ENCODE measurements around the gene CAMTA1. TPM values are rescaled to one million over a fixed set of nuclear protein-coding genes. Genes with fewer than 3 reads are reported as not detected.

The CAMTA1 gene
- total RNA-seq, 1 experiment from 2014 or later, result 85.2 TPM

DNA sequence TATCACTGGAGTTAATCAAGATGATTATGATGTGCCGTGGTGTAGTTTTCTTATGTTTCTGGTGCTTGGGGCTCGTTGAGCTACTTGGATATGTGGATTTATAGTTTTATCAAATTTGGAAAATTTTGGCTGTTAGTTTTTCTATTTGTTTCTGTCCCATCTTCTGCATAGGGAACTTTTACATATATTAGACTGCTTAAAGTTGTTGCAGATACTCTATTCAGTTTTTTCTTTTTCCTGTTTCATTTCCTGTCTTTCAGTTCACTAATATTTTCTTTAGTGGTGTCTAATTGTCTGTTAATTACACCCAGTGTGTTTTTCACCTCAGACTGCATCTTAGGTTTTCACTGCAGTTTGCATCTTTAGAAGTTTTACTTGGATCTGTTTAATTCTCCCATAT, 247.7 kb downstream of the CAMTA1 start:
- TF ChIP-seq, protein P1, sequence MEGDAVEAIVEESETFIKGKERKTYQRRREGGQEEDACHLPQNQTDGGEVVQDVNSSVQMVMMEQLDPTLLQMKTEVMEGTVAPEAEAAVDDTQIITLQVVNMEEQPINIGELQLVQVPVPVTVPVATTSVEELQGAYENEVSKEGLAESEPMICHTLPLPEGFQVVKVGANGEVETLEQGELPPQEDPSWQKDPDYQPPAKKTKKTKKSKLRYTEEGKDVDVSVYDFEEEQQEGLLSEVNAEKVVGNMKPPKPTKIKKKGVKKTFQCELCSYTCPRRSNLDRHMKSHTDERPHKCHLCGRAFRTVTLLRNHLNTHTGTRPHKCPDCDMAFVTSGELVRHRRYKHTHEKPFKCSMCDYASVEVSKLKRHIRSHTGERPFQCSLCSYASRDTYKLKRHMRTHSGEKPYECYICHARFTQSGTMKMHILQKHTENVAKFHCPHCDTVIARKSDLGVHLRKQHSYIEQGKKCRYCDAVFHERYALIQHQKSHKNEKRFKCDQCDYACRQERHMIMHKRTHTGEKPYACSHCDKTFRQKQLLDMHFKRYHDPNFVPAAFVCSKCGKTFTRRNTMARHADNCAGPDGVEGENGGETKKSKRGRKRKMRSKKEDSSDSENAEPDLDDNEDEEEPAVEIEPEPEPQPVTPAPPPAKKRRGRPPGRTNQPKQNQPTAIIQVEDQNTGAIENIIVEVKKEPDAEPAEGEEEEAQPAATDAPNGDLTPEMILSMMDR (conservative IDR thresholded peaks at IDR 0.05; ENCODE audit: low read depth, low read length), result no peak
- TF ChIP-seq EZH2 (IDR thresholded peaks at IDR 0.05; ENCODE audit: borderline replicate concordance, low read depth, low read length, poor library complexity, severe bottlenecking), result no peak
- Histone ChIP-seq H3K36me3 (ENCODE audit: insufficient read depth, low read length, poor library complexity, severe bottlenecking) (no peaks in the 10 kb centered on the region), H3K4me1 (ENCODE audit: insufficient read depth, low read length, poor library complexity, severe bottlenecking) (no peaks in the 10 kb centered on the region), H3K27ac (ENCODE audit: low read depth, low read length, poor library complexity, severe bottlenecking) (no peak overlapping the region), H3K9me3 (ENCODE audit: low read depth, low read length, poor library complexity, severe bottlenecking) (peaks cover 9% of the 10 kb centered on the region), H3K4me3 (ENCODE audit: low read depth, low read length, poor library complexity, severe bottlenecking) (no peak overlapping the region), H3K27me3 (replicated peaks; ENCODE audit: insufficient read depth, low read depth, low read length, poor library complexity) (peaks cover 5% of the 10 kb centered on the region)
- no peak for DNase-seq (ENCODE audit: low spot score)
- CTCF ChIA-PET, result no interaction called here
- intact Hi-C loops (cut with micrococcal nuclease; ENCODE audit: unreplicated experiment), result no loop called here
- BruUV-seq (replicated peaks), result no TSS peak
- POLR2A ChIA-PET (ENCODE audit: low non-redundant PET), result no interaction called here

DNA sequence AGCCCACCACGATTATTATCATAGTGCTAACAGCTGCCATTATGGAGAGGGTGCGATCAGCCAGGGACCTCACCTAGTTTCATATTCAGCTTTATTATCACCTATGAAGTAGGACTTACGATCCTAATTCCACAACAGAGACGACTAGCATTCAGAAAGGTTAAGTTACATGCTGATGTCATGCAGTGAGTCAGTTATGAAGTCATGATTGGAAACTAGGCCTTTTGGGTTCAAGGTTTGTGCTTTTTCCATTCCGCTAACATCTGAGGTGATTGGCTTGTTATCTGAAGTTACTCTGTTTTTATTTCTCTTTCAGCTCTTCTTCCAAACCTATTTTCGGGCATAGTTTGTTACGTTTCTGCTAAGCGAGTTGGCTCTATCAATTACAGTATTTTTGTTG, 251.1 kb downstream of the CAMTA1 start:
- no peak overlapping the region for H3K27ac ChIP-seq (ENCODE audit: low read depth, low read length, poor library complexity, severe bottlenecking)
- intact Hi-C loops (cut with micrococcal nuclease; ENCODE audit: unreplicated experiment), result no loop called here
- no TSS peak for BruUV-seq (replicated peaks)
- no peaks in the 10 kb centered on the region for H3K36me3 ChIP-seq (ENCODE audit: insufficient read depth, low read length, poor library complexity, severe bottlenecking)
- peaks cover 14% of the 10 kb centered on the region for H3K27me3 ChIP-seq (replicated peaks; ENCODE audit: insufficient read depth, low read depth, low read length, poor library complexity)
- H3K4me3 ChIP-seq (ENCODE audit: low read depth, low read length, poor library complexity, severe bottlenecking), result no peak overlapping the region
- peaks cover 9% of the 10 kb centered on the region for H3K9me3 ChIP-seq (ENCODE audit: low read depth, low read length, poor library complexity, severe bottlenecking)
- TF ChIP-seq, protein P1 (conservative IDR thresholded peaks at IDR 0.05; ENCODE audit: low read depth, low read length), result no peak
- TF ChIP-seq EZH2 (IDR thresholded peaks at IDR 0.05; ENCODE audit: borderline replicate concordance, low read depth, low read length, poor library complexity, severe bottlenecking), result no peak
- POLR2A ChIA-PET (ENCODE audit: low non-redundant PET), result interaction anchor here (0.6 kb wide), 1 partner anchor 20 kb away, joined by 3 read pairs; no protein-coding TSS in a partner anchor
- CTCF ChIA-PET, result no interaction called here
- H3K4me1 ChIP-seq (ENCODE audit: insufficient read depth, low read length, poor library complexity, severe bottlenecking), result peaks cover 4% of the 10 kb centered on the region
- DNase-seq (ENCODE audit: low spot score), result no peak

DNA sequence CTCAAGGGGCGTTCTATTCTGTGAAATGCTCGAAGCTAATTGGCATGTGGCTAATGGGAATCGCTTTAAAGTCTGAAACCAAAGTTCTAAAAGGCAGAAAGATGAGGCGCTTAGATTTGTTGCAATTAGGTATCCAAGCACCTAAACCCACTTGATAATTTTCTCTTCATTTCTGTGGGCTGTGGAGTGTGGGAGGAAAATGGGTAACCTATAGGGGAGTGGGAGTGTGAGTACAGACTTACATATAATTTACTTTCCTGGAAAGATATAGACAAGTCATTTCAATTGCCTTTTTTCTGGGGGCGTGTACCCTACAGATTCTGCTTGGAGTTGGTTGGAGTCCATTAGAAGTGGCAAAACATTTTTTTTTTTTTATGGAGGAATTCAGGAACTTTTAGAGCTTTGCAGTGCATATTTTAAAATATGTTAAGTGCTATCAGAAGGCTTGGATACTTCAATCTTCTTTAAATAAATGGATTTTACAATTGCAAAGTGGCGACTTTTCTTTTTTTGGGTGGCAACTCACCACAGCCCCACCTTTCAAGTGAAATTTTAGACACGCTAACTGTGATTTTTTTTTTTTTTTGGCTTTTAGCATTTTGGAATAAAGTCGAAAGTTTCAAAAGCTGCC, 254.5 kb downstream of the CAMTA1 start:
- Histone ChIP-seq H3K27me3 (replicated peaks; ENCODE audit: insufficient read depth, low read depth, low read length, poor library complexity) (peaks cover 14% of the 10 kb centered on the region), H3K9me3 (ENCODE audit: low read depth, low read length, poor library complexity, severe bottlenecking) (no peaks in the 10 kb centered on the region), H3K27ac (ENCODE audit: low read depth, low read length, poor library complexity, severe bottlenecking) (no peak overlapping the region), H3K4me1 (ENCODE audit: insufficient read depth, low read length, poor library complexity, severe bottlenecking) (peaks cover 4% of the 10 kb centered on the region), H3K4me3 (ENCODE audit: low read depth, low read length, poor library complexity, severe bottlenecking) (no peak overlapping the region), H3K36me3 (ENCODE audit: insufficient read depth, low read length, poor library complexity, severe bottlenecking) (no peaks in the 10 kb centered on the region)
- CTCF ChIA-PET, result no interaction called here
- intact Hi-C loops (cut with micrococcal nuclease; ENCODE audit: unreplicated experiment), result loop anchor here (5.0 kb wide), 2 partner anchors 168 to 608 kb away; no protein-coding TSS in a partner anchor
- POLR2A ChIA-PET (ENCODE audit: low non-redundant PET), result no interaction called here
- no peak for DNase-seq (ENCODE audit: low spot score)
- TF ChIP-seq, protein P1 (conservative IDR thresholded peaks at IDR 0.05; ENCODE audit: low read depth, low read length), result no peak
- TF ChIP-seq EZH2 (IDR thresholded peaks at IDR 0.05; ENCODE audit: borderline replicate concordance, low read depth, low read length, poor library complexity, severe bottlenecking), result no peak
- no TSS peak for BruUV-seq (replicated peaks)

Data from A673 (cell line).